K562 (cell line): Measurements from ENCODE around the gene RALY. TPM values are rescaled to one million over a fixed set of nuclear protein-coding genes. Genes with fewer than 3 reads are reported as not detected.

Experiments used
- ATAC-seq: fragments of 200-7000 bp; cut with Tn5 transposase; 3 replicates; pipeline ENCODE4 v1.9.1; 2020; ENCODE audit warnings: moderate library complexity
- BruUV-seq: library from RNA; stranded (reverse); fragments of 400-500 nt; replicated peaks from 2 replicates; lab custom pipeline; 2021; lab: Mats Ljungman, UMichigan
- CTCF ChIA-PET: fragments of 300-600 bp; formaldehyde crosslinking; extraction: SDS; loops from one replicate; lab custom pipeline; 2021; ENCODE audit warnings: low intra/inter-chr PET ratio; lab: Yijun Ruan, JAX
- POLR2A ChIA-PET: fragments of 300-600, 350-650 bp; sonication (Branson Sonifier 250); formaldehyde crosslinking; extraction: SDS; loops from one replicate; lab custom pipeline; 2021; ENCODE audit warnings: antibody characterized with exemption, inconsistent platforms; lab: Yijun Ruan, JAX
- DNase-seq, 4 experiments: peaks; one replicate each; pipeline versions ENCODE4 v3.0.0 to v3.0.0-alpha.2; 2011 to 2018; ENCODE audit warnings: low spot score in 3 of 4, mixed read lengths in 3 of 4; ENCODE audit errors: extremely low read depth in 1 of 4
- FAIRE-seq: peaks from 2 replicates; lab custom pipeline; 2011; peaks lifted over from hg19 to GRCh38; lab: Jason Lieb, UNC
- H2AFZ ChIP-seq: 2 replicates; pipeline ENCODE4 v1.6.0; 2011; ENCODE audit warnings: low read depth, low read length, control low read depth, inconsistent platforms
- H3K27ac ChIP-seq: fragments of 200-600 bp; 3 replicates; pipeline ENCODE4 v1.8.0; 2011; ENCODE audit warnings: low read depth, mild to moderate bottlenecking, control low read depth, inconsistent platforms, low read length, moderate library complexity, mixed read lengths; ENCODE audit errors: extremely low read depth
- H3K27me3 ChIP-seq, 2 experiments: fragments of 300-600 bp in 1 of 2; 2 replicates in 1 of 2; 3 replicates in 1 of 2; pipeline versions ENCODE4 v1.6.0 to v1.8.0; 2011; ENCODE audit warnings: inconsistent platforms in 2 of 2, low read length in 2 of 2, mild to moderate bottlenecking in 1 of 2, mixed read lengths in 1 of 2, moderate library complexity in 1 of 2; ENCODE audit not compliant: control insufficient read depth in 2 of 2, insufficient read depth in 2 of 2
- H3K36me3 ChIP-seq: fragments of 300-600 bp; 3 replicates; pipeline ENCODE4 v1.8.0; 2011; ENCODE audit warnings: mild to moderate bottlenecking, low read length, inconsistent platforms; ENCODE audit not compliant: control insufficient read depth, insufficient read depth
- H3K4me1 ChIP-seq, 2 experiments: fragments of 200-600 bp in 1 of 2; replicated peaks in 1 of 2; 2 replicates in 1 of 2; 3 replicates in 1 of 2; pipeline versions ENCODE4 v1.5.1 to v1.8.0; 2011; ENCODE audit warnings: inconsistent platforms in 2 of 2, low read length in 2 of 2, mild to moderate bottlenecking in 1 of 2, mixed read lengths in 1 of 2, moderate library complexity in 1 of 2; ENCODE audit not compliant: control insufficient read depth in 2 of 2, insufficient read depth in 2 of 2
- H3K4me2 ChIP-seq: 2 replicates; pipeline ENCODE4 v1.6.1; 2011; ENCODE audit warnings: low read length, control low read depth, inconsistent platforms, mixed read lengths; ENCODE audit not compliant: insufficient read depth
- H3K4me3 ChIP-seq: fragments of 200-600 bp; sonication (generic), shearing (Covaris generic); 2 replicates; pipeline ENCODE4 v1.5.1; 2016; ENCODE audit warnings: control low read depth, inconsistent platforms
- H3K79me2 ChIP-seq: fragments of 200-600 bp; 3 replicates; pipeline ENCODE4 v1.8.0; 2011; ENCODE audit warnings: low read length, inconsistent platforms; ENCODE audit not compliant: control insufficient read depth, insufficient read depth
- H3K9ac ChIP-seq, 2 experiments: 2 replicates each; pipeline versions ENCODE4 v1.6.0 to v1.6.1; 2011; ENCODE audit warnings: low read depth in 2 of 2, low read length in 2 of 2, control low read depth in 1 of 2, inconsistent platforms in 1 of 2, mild to moderate bottlenecking in 1 of 2, mixed read lengths in 1 of 2; ENCODE audit not compliant: insufficient read depth in 1 of 2
- H3K9me1 ChIP-seq: one replicate; pipeline ENCODE4 v1.6.0; 2011; ENCODE audit warnings: inconsistent platforms, mild to moderate bottlenecking, low read length, moderate library complexity; ENCODE audit not compliant: control insufficient read depth, insufficient read depth
- H3K9me3 ChIP-seq: replicated peaks from 2 replicates; pipeline ENCODE4 v1.5.1; 2011; ENCODE audit warnings: low read depth, low read length, inconsistent platforms; ENCODE audit not compliant: control insufficient read depth, insufficient read depth
- H4K20me1 ChIP-seq: replicated peaks from 2 replicates; pipeline ENCODE4 v1.6.1; 2011; ENCODE audit warnings: low read length, inconsistent platforms, mixed read lengths; ENCODE audit not compliant: control insufficient read depth, insufficient read depth
- RBFOX2 ChIP-seq: fragments of 200-400 bp; formaldehyde crosslinking; IDR thresholded peaks from 2 replicates; pipeline ENCODE4 v1.6.1; 2017; ENCODE audit warnings: low read depth, mild to moderate bottlenecking, low read length, moderate library complexity
- TBL1XR1 ChIP-seq, 2 experiments: IDR thresholded peaks; 2 replicates each; pipeline ENCODE4 v1.6.1; 2012; ENCODE audit warnings: improper control_type of control experiment in 2 of 2, low read length in 2 of 2, mild to moderate bottlenecking in 1 of 2
- WGBS: fragments of 100-300 bp; shearing (Covaris generic); methylation state at CpG from one replicate; pipeline ENCODE4 v1.1.6; 2016; ENCODE audit warnings: low coverage, mixed read lengths; ENCODE audit not compliant: insufficient coverage; ENCODE audit errors: missing lambda C conversion rate; 5-methylcytosine and 5-hydroxymethylcytosine counted together
- in situ Hi-C: fragments of 300-500 bp; cut with MboI; formaldehyde crosslinking; loops from 4 replicates; pipeline ENCODE4 v1.15.0; 2018; ENCODE audit warnings: inconsistent platforms, mixed read lengths
- intact Hi-C: fragments of 100-400 bp; cut with micrococcal nuclease; formaldehyde crosslinking; loops from 2 replicates; pipeline ENCODE4 v1.14.2; 2022
- polyA plus RNA-seq, 8 experiments: library from polyadenylated mRNA; depleted of rRNA in 4 of 8; stranded (reverse) in 5 of 8; unstranded in 3 of 8; fragments of >200 nt; fragmentation: Nextera tagmentation in 2 of 8; fragmentation: Illumina TruSeq in 1 of 8; extraction: Ambion mirVana in 2 of 8; extraction: Trizol in 1 of 8; gene quantifications; 2 replicates each; pipeline versions ENCODE4 v1.2.1 to v1.2.3, GENCODE V29; 2011 to 2014; ENCODE audit warnings: inconsistent platforms in 1 of 8, missing spikeins in 1 of 8
- total RNA-seq, 7 experiments: library from RNA; depleted of rRNA in 6 of 7; stranded (reverse); fragments of >200 nt in 6 of 7; fragmentation: Illumina TruSeq in 2 of 7; extraction: Trizol in 2 of 7; gene quantifications; 2 replicates each; pipeline versions ENCODE4 v1.2.1 to v1.2.3, GENCODE V29; 2011 to 2021; ENCODE audit warnings: low replicate concordance in 1 of 7
- TF ChIP-seq, protein P1 (sequence below): sonication (generic); formaldehyde crosslinking; IDR thresholded peaks from 2 replicates; pipeline ENCODE4 v1.8.1; 2023; ENCODE audit warnings: mild to moderate bottlenecking, missing genetic modification reagents

RALY gene
- total and polyA plus RNA-seq, 9 of the 15 experiments (the other 6 are each of a cell fraction or from before 2014, with no cell fraction given): 0.80 to 207 (median 128) TPM

DNA sequence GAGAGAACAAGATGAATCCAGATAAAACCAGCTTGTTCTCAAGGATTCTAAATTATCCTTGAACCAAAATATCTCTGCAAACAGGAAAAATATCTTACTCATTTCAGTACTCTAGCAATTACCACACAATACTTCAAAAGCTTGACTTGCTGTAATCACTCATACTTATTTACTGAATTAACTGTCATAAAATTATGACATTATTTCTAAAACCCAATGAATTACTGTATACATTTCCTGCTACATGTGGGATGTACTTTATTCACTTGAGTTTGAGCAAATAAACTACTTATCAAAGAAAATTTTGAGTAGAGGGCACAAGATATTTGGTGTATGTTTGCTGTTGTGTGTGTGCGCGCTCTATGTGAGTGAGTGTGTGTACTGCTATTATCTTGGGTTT, 108.6 kb downstream of the RALY start (continued):
- TF ChIP-seq, protein P1, sequence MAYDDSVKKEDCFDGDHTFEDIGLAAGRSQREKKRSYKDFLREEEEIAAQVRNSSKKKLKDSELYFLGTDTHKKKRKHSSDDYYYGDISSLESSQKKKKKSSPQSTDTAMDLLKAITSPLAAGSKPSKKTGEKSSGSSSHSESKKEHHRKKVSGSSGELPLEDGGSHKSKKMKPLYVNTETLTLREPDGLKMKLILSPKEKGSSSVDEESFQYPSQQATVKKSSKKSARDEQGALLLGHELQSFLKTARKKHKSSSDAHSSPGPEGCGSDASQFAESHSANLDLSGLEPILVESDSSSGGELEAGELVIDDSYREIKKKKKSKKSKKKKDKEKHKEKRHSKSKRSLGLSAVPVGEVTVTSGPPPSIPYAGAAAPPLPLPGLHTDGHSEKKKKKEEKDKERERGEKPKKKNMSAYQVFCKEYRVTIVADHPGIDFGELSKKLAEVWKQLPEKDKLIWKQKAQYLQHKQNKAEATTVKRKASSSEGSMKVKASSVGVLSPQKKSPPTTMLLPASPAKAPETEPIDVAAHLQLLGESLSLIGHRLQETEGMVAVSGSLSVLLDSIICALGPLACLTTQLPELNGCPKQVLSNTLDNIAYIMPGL (CRISPR knock-in tag): no peak

GRCh38 chr20:34104059-34104458, 110.3 kb downstream of the RALY start:
- WGBS: 95% methylated on average over 3 of the region's 3 CpGs
- Histone ChIP-seq H3K4me1 (peaks cover 0 to 11% of the 10 kb centered on the region in 2 experiments; a peak in 2 of 5 replicates), H4K20me1 (peaks cover 28% of the 10 kb centered on the region), H3K9me3 (no peaks in the 10 kb centered on the region), H3K36me3 (peaks cover 98% of the 10 kb centered on the region), H3K9ac (no peak overlapping the region), H3K9me1 (peaks cover 5% of the 10 kb centered on the region), H3K27me3 (no peaks in the 10 kb centered on the region), H2AFZ (no peak overlapping the region), H3K27ac (no peak overlapping the region), H3K79me2 (peaks cover 93% of the 10 kb centered on the region), H3K4me2 (no peak overlapping the region)
- DNase-seq (no peak), ATAC-seq (no peak), FAIRE-seq (no peak)
- ChIA-PET POLR2A (interaction anchor here (0.7 to 5.3 kb wide), 4 partner anchors 8 to 21 kb away, joined by 4 to 32 read pairs (median 5); partner anchors contain the start of gene EIF2S2), CTCF (no interaction called here)
- intact Hi-C loops (no loop called here), in situ Hi-C loops (no loop called here)
- no TSS peak for BruUV-seq
- TF ChIP-seq RBFOX2 (0 out of 2 replicates have a peak, but pooled peaks have one; percentile 4), TBL1XR1 (IDR thresholded peaks at IDR 0.05; ENCODE audit: low read length in 2 of 2) (no peak)
- TF ChIP-seq, all 486 proteins: peak for 1
- H3K4me3 ChIP-seq: no peak overlapping the region
